Subcutaneous adipose tissue (tissue), 4 donors: ENCODE data around the gene PSMB10. TPM values are rescaled to one million over a fixed set of nuclear protein-coding genes. Genes with fewer than 3 reads are reported as not detected.

ENCODE experiments used
- total RNA-seq, 4 donors: library from RNA; depleted of rRNA; stranded (reverse); fragments of >200 nt; gene quantifications; one replicate each; pipeline ENCODE4 v1.1.0, GENCODE V29; 2016
- TF ChIP-seq, protein P1 (sequence below): fragments of 450-650 bp; IDR thresholded peaks from one replicate; pipeline ENCODE4 v1.5.1; 2016; ENCODE audit warnings: low read depth, mild to moderate bottlenecking, control low read depth, antibody characterized with exemption, moderate library complexity

The PSMB10 gene
- total RNA-seq, 4 donors from 2014 or later = 10.3 to 45.8 (median 39.9) TPM

GRCh38 chr16:67932462-67932840 lies 4.2 kb downstream of the PSMB10 start:
- TF ChIP-seq, protein P1, sequence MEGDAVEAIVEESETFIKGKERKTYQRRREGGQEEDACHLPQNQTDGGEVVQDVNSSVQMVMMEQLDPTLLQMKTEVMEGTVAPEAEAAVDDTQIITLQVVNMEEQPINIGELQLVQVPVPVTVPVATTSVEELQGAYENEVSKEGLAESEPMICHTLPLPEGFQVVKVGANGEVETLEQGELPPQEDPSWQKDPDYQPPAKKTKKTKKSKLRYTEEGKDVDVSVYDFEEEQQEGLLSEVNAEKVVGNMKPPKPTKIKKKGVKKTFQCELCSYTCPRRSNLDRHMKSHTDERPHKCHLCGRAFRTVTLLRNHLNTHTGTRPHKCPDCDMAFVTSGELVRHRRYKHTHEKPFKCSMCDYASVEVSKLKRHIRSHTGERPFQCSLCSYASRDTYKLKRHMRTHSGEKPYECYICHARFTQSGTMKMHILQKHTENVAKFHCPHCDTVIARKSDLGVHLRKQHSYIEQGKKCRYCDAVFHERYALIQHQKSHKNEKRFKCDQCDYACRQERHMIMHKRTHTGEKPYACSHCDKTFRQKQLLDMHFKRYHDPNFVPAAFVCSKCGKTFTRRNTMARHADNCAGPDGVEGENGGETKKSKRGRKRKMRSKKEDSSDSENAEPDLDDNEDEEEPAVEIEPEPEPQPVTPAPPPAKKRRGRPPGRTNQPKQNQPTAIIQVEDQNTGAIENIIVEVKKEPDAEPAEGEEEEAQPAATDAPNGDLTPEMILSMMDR = no peak

DNA sequence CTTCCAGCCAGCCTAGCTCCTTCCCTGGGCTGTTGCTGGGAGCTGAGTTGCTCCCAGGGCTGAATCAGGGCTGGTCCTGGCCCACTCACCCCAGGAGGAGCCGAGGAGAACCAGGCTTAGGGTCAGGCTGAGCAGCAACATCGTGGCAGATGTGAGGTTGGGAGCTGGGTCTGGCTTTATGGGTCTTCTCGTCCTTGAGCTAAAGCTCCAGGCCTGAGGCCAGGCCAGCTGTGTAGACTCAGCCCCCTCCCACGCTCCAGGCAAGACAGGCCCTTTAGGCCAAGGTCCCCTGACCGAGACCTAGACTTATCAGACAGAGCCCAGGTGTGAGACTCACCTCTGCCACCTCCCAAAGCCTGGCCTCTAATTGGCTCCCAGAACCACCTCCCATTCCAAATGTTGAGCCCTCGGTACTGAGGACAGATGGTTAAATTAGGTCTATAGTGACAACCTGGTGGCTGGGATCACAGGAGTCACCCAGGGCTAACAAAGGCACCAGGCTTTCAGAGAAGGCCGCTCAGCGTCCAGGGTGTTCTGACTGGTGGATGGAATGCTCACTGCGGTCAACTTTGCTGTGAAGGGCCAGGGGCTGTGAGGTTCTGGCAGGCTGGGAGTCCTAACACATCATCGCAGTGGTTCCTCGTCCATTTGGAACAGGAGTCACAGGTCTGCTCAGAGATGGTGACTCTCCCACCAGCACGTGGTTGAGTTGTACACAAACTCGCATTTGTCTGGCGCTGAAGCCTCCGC lies 4.8 kb downstream of the PSMB10 start, which contains the start of gene CTRL:
Gene CTRL, minus strand, starts transcription at position 151 of the 750 bp plus-strand sequence. Its CDS starts 10 bp downstream, at position 141.
- TF ChIP-seq, protein P1 = no peak

GRCh38 chr16:67930678-67931211 lies 5.9 kb downstream of the PSMB10 start:
- TF ChIP-seq, protein P1 = no peak

- TF ChIP-seq, protein P1 = no peak
These were observed 6.5 kb downstream of the PSMB10 start for GRCh38 chr16:67930191-67930590.

DNA sequence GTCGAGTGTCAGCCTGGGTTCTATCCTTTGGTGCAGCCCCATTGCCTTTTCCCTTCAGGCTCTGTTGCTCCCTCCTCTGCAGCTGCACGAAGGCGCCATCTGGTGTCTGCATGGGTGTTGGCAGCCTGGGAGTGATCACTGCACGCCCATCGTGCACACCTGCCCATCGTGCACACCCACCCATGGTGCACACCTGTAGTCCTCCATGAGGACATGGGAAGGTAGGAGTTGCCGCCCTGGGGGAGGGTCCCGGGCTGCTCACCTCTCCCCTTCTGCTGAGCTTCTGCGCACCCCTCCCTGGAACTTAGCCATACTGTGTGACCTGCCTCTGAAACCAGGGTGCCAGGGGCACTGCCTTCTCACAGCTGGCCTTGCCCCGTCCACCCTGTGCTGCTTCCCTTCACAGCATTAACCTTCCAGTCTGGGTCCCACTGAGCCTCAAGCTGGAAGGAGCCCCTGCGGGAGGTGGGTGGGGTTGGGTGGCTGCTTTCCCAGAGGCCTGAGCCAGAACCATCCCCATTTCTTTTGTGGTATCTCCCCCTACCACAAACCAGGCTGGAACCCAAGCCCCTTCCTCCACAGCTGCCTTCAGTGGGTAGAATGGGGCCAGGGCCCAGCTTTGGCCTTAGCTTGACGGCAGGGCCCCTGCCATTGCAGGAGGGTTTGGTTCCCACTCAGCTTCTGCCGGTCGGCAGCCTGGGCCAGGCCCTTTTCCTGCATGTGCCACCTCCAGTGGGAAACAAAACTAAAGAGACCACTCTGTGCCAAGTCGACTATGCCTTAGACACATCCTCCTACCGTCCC lies 7.9 kb downstream of the PSMB10 start:
- TF ChIP-seq, protein P1 = no peak

DNA sequence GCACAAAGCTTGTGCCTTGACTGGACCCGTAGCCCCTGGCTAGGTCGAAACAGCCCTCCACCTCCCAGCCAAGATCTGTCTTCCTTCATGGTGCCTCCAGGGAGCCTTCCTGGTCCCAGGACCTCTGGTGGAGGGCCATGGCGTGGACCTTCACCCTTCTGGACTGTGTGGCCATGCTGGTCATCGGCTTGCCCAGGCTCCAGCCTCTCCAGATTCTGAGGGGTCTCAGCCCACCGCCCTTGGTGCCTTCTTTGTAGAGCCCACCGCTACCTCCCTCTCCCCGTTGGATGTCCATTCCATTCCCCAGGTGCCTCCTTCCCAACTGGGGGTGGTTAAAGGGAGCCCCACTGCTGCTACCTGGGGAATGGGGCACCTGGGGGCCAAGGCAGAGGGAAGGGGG lies 8.5 kb downstream of the PSMB10 start:
- TF ChIP-seq, protein P1 = no peak
